ENCODE measurements around the gene RHOT2. TPM values are rescaled to one million over a fixed set of nuclear protein-coding genes. Genes with fewer than 3 reads are reported as not detected.
A peak's percentile ranks its signal among the peaks of the same experiment; 100 is the strongest.

Gene RHOT2
- total and polyA plus RNA-seq, 9 of the 15 experiments (the other 6 are each of a cell fraction or from before 2014, with no cell fraction given), result 5.0 to 373 (median 112) TPM

DNA sequence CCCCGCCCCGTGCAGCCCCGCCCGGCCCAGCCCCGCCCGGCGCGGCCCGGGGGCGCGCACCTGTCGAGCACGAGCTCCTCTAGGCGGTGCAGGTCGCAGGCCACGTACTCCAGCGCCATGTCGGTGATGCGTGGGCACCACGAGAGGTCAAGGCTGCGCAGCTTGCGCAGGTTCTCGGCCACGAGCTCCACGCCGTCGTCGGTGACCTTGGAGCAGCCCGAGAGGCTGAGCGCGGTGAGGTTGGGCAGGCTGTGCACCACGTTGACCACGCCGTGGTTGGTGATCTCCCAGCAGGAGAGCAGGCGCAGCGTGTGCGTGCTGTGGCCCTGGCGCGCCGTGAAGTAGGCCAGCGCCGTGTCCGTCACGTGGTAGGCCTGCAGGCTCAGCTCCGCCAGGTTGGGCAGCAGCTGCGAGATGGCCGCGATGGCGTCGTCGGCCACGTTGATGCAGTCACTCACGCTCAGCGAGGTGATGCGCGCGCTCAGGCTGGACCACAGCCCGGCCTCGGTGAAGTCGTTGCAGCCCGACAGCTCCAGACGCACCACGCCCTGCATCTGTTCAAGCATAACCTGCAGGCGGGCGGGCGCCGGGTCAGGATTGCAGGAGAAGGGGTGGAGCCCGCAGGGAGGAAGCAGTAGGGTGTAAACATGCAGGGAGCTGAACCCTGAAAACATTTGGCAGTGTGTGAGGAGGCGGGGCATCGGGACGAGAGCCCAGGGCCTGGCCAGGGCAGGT, 27.6 kb downstream of the RHOT2 start (continued):
- TF ChIP-seq, protein P1, sequence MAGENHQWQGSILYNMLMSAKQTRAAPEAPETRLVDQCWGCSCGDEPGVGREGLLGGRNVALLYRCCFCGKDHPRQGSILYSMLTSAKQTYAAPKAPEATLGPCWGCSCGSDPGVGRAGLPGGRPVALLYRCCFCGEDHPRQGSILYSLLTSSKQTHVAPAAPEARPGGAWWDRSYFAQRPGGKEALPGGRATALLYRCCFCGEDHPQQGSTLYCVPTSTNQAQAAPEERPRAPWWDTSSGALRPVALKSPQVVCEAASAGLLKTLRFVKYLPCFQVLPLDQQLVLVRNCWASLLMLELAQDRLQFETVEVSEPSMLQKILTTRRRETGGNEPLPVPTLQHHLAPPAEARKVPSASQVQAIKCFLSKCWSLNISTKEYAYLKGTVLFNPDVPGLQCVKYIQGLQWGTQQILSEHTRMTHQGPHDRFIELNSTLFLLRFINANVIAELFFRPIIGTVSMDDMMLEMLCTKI (IDR thresholded peaks at IDR 0.05; ENCODE audit: partially characterized antibody), result no peak
- TF ChIP-seq MCM3 (IDR thresholded peaks at IDR 0.05), result no peak
- TF ChIP-seq, protein P2, sequence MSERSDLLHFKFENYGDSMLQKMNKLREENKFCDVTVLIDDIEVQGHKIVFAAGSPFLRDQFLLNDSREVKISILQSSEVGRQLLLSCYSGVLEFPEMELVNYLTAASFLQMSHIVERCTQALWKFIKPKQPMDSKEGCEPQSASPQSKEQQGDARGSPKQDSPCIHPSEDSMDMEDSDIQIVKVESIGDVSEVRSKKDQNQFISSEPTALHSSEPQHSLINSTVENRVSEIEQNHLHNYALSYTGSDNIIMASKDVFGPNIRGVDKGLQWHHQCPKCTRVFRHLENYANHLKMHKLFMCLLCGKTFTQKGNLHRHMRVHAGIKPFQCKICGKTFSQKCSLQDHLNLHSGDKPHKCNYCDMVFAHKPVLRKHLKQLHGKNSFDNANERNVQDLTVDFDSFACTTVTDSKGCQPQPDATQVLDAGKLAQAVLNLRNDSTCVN (CRISPR knock-in tag; IDR thresholded peaks at IDR 0.05), result no peak
- no peak for TF ChIP-seq ZNF134 (CRISPR knock-in tag; conservative IDR thresholded peaks at IDR 0.05)
- no peak for TF ChIP-seq POLR3G (IDR thresholded peaks at IDR 0.05; ENCODE audit: extremely low read depth, insufficient read length, insufficient replicate concordance)
- no peak for TF ChIP-seq TBL1XR1 (IDR thresholded peaks at IDR 0.05; ENCODE audit: low read length in 2 of 2)
- TF ChIP-seq, protein P3, sequence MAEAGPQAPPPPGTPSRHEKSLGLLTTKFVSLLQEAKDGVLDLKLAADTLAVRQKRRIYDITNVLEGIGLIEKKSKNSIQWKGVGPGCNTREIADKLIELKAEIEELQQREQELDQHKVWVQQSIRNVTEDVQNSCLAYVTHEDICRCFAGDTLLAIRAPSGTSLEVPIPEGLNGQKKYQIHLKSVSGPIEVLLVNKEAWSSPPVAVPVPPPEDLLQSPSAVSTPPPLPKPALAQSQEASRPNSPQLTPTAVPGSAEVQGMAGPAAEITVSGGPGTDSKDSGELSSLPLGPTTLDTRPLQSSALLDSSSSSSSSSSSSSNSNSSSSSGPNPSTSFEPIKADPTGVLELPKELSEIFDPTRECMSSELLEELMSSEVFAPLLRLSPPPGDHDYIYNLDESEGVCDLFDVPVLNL (CRISPR knock-in tag; IDR thresholded peaks at IDR 0.05; ENCODE audit: low read depth), result peak; percentile 50; the same call in 1 of the 2 replicates
- no peak for TF ChIP-seq NFYB (IDR thresholded peaks at IDR 0.05; ENCODE audit: extremely low read depth, insufficient read length)
- TF ChIP-seq CREB1 (IDR thresholded peaks at IDR 0.05), result no peak; the same call in 1 of the 2 replicates
- peak; percentile 59; the same call in 1 of the 2 replicates for TF ChIP-seq CREB1 (CRISPR knock-in tag; IDR thresholded peaks at IDR 0.05)
- TF ChIP-seq, protein P4, sequence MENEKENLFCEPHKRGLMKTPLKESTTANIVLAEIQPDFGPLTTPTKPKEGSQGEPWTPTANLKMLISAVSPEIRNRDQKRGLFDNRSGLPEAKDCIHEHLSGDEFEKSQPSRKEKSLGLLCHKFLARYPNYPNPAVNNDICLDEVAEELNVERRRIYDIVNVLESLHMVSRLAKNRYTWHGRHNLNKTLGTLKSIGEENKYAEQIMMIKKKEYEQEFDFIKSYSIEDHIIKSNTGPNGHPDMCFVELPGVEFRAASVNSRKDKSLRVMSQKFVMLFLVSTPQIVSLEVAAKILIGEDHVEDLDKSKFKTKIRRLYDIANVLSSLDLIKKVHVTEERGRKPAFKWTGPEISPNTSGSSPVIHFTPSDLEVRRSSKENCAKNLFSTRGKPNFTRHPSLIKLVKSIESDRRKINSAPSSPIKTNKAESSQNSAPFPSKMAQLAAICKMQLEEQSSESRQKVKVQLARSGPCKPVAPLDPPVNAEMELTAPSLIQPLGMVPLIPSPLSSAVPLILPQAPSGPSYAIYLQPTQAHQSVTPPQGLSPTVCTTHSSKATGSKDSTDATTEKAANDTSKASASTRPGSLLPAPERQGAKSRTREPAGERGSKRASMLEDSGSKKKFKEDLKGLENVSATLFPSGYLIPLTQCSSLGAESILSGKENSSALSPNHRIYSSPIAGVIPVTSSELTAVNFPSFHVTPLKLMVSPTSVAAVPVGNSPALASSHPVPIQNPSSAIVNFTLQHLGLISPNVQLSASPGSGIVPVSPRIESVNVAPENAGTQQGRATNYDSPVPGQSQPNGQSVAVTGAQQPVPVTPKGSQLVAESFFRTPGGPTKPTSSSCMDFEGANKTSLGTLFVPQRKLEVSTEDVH (IDR thresholded peaks at IDR 0.05; ENCODE audit: low read depth, partially characterized antibody), result no peak
- no peak for TF ChIP-seq ZNF696 (CRISPR knock-in tag; conservative IDR thresholded peaks at IDR 0.05)
- TF ChIP-seq, protein P5, sequence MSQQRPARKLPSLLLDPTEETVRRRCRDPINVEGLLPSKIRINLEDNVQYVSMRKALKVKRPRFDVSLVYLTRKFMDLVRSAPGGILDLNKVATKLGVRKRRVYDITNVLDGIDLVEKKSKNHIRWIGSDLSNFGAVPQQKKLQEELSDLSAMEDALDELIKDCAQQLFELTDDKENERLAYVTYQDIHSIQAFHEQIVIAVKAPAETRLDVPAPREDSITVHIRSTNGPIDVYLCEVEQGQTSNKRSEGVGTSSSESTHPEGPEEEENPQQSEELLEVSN (IDR thresholded peaks at IDR 0.05; ENCODE audit: borderline replicate concordance in 1 of 2, extremely low read depth in 1 of 2, insufficient read depth in 1 of 2, insufficient read length in 1 of 2, low read depth in 1 of 2, low read length in 1 of 2, poor library complexity in 1 of 2, severe bottlenecking in 1 of 2), result peak; percentile 77 to 91
- TF ChIP-seq MTA3 (IDR thresholded peaks at IDR 0.05; ENCODE audit: borderline replicate concordance), result peak; percentile 82; the same call in 1 of the 2 replicates
- no peak for TF ChIP-seq FOXA1 (IDR thresholded peaks at IDR 0.05; ENCODE audit: borderline replicate concordance)
- TF ChIP-seq TCF7 (IDR thresholded peaks at IDR 0.05; ENCODE audit: borderline replicate concordance), result no peak

All from K562 (cell line).